Activated T-helper 9 cell treated with anti-CD3 and anti-CD28 coated beads, Interleukin-2, amount 50 U/mL, for 16 hours (primary cell): Measurements from ENCODE around the gene CCDC126.
"Not testable (repeated sequence)": the region's sequence is repeated elsewhere in the genome, so short reads cannot be mapped to it uniquely, and the experiment has no call there.

ENCODE experiments used
- DNase-seq: peaks from one replicate; pipeline ENCODE4 v3.0.0-alpha.2; 2020; ENCODE audit warnings: low read depth

CCDC126 gene

DNA sequence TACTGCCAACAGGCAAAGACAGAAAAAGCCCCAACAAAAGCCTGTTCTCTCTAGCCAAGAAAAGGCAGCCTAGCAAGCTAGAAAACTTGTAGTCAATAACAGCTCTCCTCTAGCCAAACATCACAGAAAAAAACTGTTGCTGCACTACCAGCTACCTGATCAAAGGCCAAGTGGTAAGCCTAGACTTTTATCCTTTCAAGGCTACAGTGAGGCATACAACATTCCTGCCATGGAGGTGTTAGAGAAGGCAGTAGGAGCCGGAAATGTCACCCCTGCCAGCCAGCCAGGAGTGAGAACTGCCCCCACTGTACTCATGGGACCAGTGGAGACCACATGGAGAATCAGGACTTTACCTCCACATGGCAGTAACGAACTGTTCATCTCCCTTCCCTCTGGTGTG is 31.2 kb downstream of the CCDC126 start:
- DNase-seq = no peak

DNA sequence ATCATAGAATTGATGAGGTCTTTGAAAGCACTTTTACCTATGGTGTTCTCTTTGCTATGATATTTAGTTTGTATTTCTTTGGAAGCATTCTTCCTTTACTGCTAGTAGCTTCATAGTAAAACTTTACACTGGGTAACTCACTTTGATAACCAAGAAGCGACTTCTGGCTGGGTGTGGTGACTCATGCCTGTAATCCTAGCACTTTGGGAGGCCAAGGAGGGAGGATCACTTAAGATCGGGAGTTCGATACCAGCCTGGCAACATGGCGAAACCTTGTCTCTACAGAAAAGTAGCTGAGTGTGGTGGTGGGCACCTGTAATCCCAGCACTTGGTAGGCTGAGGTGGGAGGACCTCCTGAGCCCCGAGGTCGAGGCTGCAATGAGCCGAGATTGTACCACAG is 36.2 kb downstream of the CCDC126 start:
- DNase-seq = no peak

DNA sequence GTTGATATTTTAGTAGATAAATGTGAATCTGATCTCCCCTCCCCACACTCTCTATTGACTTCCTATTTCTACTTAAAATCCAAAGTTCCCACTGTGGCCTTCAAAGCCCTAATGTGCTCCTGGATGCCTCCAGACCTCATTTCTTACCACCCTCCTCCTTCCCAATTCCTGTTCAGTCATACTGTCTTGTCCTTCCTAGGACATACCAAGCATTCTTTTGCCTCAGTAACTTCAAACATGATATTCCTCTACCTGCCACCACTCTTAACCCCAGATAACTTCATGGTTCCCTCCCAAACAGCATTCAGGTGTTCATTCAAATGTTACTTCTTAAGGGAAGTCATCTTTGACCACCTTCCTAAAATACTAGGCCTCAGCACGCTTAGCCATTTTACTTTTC is 48.6 kb downstream of the CCDC126 start:
- no peak for DNase-seq

DNA sequence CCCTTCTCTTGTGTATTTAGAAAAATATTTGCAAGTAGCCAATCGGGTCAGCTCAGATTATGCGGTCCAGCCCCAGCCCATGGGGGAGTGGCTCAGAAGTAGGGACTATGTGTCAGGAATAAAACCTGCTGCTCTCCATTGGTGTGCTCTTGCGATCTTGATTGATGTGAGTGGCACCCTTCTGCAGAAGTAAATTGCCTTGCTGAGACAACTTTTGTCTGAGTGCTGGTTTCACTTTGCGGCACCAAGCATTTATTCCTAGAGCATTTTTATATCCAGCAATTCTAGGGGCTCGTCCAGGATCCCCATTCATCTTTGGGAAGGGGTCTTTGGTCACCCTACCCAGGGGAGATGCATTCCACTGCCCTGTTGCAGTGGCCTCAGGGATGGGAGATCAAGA is 56.8 kb downstream of the CCDC126 start:
- DNase-seq = no peak

- no peak for DNase-seq
Measured at GRCh38 chr7:23654508-23654907, 57.3 kb downstream of the CCDC126 start.

DNA sequence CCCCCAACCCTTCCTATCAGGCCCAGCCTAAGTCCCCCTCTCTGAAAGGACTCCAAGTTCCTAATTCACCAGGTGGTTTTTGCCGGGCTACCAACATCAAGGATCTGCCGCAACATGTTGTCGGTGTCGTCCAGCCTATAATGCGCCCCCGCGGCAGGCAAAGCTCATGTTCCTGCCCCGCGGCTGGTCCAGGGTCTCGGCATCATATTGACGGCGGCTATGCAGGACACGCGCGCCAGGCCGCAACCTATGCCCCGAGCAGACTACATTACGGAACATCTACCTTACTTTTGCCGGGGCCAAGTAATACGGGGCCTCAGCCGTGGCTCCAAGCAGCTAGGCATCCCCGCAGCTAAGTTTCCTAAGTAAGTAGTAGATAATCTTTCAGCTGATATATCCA is 58.3 kb downstream of the CCDC126 start:
- no peak for DNase-seq

GRCh38 chr7:23658831-23659427 is 61.7 kb downstream of the CCDC126 start:
- DNase-seq = no peak

- DNase-seq = no peak
Measured at GRCh38 chr7:23661385-23661784, 64.2 kb downstream of the CCDC126 start.

- no peak for DNase-seq
Measured at GRCh38 chr7:23662124-23662983, 65.2 kb downstream of the CCDC126 start.

DNA sequence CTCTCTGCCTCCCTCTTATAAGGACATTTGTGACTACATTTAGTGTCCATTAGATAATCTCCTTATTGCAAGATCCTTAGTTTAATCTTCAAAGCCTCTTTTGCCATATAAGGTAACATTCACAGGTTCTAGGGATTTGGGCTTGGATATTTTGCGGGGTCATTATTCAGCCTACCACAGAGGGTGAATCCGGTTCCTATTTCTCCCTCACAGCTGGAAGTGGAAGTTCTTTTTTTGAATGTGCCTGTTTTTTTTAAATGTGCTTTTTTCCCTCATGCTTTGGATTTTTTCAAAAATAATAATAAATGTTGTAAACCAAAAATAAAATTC is 65.8 kb downstream of the CCDC126 start:
- DNase-seq = no peak

GRCh38 chr7:23664122-23664521 is 66.9 kb downstream of the CCDC126 start:
- DNase-seq = no peak

DNA sequence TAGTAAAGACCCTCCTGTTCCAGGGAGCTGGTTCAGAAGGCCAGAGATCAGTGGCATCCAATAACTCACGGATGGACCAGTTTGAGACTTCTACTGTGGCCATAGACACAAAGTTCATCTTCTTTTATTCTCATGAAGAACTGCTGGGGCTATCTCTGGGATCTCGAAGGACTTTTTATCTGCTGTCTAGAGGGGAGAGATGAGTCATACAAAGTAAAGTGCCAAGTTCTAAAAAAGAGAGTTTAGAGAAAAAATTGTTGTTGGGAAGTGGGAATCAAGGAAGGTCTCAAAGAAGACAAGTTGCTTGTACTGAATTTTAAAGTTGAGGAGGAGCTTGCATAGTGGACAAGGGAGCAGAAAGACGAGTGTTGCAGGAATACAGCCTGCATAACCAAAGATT is 74.9 kb downstream of the CCDC126 start:
- no peak for DNase-seq

DNA sequence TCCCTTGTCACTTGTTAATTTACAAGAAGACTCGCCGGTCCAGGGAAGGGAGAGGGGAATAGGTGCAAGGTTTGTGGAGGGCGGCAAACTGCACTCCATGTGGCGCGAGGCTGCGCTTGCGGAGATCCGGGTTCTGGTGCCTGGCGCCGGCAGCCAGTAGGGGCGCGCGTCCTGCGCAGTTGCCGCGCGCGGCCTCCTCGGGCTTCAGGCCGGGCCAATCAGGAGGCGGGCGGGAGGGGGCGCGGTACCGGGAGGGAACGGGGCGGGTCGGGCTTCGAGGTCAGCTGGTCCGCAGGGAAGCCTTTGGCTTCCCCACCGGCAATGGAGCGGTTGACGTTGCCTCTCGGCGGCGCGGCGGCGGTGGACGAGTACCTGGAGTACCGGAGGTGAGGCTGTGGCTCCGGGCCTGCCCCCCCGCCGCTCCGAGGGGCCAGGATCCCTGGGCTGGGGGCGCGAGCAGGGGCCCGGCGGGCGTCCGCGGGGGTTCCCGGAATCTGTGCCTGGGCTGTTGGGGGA is 82.8 kb downstream of the CCDC126 start, which contains the start of gene FAM221A:
FAM221A (plus strand) TSS at position 302 of the 516 bp plus-strand sequence; CDS start at position 322, 20 bp downstream.
- peak; percentile 74 for DNase-seq

- DNase-seq = peak; percentile 9
Measured at GRCh38 chr7:23680414-23681405, 83.5 kb downstream of the CCDC126 start.

- DNase-seq = not testable (repeated sequence)
Measured at GRCh38 chr7:23684041-23684440, 86.9 kb downstream of the CCDC126 start.

DNA sequence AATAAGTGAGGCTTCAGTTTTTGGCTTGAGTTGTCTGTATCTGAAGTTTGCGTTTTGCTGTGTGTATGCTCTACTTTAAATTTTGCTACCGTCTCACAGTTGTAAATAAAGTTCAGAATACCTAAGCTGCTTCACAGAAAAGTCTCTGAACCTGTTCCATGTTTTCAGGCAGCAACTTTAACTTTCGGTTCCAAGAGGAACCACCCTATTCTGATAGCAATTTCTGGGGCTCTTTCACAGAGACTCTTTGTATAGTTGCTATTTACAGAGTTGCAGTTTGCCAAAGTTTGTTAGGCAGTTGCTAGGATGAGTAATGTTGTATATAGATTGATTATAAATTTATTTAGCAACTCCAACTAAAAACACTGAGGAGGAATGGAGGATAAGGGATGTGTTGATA is 88.5 kb downstream of the CCDC126 start:
- no peak for DNase-seq

DNA sequence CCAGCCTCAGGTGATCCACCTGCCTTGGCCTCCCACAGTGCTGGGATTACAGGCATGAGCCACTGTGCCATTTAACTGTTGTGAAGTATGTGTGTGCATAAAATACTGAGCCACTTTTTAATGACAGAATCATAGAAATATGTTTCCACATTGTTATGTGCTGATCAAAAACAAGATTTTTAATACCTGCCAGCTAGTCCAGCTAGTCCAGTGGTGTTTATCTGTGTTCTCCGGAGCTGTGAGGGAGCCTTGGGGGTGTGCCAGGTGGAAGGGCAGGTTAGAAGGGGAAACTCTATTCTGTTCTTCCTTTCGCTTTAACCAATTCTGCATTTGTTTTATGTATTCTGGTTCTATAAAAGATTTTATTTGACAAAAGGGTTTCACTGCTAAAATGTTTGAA is 89.8 kb downstream of the CCDC126 start:
- no peak for DNase-seq

GRCh38 chr7:23689165-23689564 is 92.0 kb downstream of the CCDC126 start:
- no peak for DNase-seq

- no peak for DNase-seq
Measured at GRCh38 chr7:23691320-23691719, 94.1 kb downstream of the CCDC126 start.

DNA sequence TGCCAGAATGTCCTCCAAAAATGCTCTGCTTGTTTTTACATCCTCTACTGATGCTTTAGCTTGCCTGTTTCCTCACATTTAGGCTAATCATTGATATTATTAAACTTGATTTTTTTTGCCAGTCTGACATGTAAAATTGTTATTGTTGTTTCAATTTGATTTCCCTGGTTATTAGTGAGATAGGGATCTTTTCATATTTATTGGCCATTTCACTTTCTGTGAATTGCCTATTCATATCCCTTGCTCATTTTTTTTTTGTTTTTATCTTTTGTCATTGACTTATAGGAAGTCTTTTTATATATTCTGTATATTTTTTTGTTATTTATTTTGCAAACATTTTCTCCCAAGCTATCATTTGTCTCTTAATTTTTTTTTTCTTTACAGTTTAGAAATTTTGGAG is 96.0 kb downstream of the CCDC126 start:
- DNase-seq = no peak
